GM12864 (cell line): ENCODE measurements around the gene CYP4F8.
"Not testable (repeated sequence)": the region's sequence is repeated elsewhere in the genome, so short reads cannot be mapped to it uniquely, and the experiment has no call there.

Source experiments
- DNase-seq: peaks from one replicate; pipeline ENCODE4 v3.0.0-alpha.2; 2011; ENCODE audit warnings: low read depth
- H3K4me3 ChIP-seq: 2 replicates; pipeline ENCODE4 v1.5.1; 2011; ENCODE audit warnings: mild to moderate bottlenecking, low read depth, low read length, control low read depth
- TF ChIP-seq, protein P1 (sequence below): IDR thresholded peaks from 2 replicates; pipeline ENCODE4 v1.5.1; 2011; ENCODE audit warnings: low read depth, mild to moderate bottlenecking, moderate library complexity, low read length, control low read depth, inconsistent platforms; ENCODE audit errors: missing control alignments

The CYP4F8 gene

GRCh38 chr19:15644066-15644741 lies 29.2 kb downstream of the CYP4F8 start:
- TF ChIP-seq, protein P1, sequence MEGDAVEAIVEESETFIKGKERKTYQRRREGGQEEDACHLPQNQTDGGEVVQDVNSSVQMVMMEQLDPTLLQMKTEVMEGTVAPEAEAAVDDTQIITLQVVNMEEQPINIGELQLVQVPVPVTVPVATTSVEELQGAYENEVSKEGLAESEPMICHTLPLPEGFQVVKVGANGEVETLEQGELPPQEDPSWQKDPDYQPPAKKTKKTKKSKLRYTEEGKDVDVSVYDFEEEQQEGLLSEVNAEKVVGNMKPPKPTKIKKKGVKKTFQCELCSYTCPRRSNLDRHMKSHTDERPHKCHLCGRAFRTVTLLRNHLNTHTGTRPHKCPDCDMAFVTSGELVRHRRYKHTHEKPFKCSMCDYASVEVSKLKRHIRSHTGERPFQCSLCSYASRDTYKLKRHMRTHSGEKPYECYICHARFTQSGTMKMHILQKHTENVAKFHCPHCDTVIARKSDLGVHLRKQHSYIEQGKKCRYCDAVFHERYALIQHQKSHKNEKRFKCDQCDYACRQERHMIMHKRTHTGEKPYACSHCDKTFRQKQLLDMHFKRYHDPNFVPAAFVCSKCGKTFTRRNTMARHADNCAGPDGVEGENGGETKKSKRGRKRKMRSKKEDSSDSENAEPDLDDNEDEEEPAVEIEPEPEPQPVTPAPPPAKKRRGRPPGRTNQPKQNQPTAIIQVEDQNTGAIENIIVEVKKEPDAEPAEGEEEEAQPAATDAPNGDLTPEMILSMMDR: no peak
- no peak overlapping the region for H3K4me3 ChIP-seq
- no peak for DNase-seq

DNA sequence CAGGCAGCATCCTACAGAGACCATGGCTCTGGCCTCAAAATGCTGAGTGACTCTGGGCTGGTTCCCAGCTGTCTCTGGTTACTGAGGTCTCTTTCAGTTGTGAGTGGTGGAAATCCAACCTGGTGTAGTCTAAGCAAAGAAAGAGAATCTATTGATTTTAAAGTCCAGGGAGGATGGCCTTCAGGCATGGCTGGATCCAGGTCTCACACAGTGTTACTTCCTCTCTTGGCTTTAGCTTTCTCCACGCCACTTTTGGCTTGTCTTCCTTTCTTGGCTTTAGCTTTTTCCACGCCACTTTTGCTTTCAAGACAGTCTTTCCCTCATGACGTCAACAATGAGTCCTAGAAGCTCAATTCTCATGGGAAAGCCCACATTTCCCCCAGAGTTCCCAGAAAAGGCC lies 29.8 kb downstream of the CYP4F8 start:
- TF ChIP-seq, protein P1: no peak
- DNase-seq: no peak
- H3K4me3 ChIP-seq: no peak overlapping the region

- H3K4me3 ChIP-seq: no peak overlapping the region
- TF ChIP-seq, protein P1: no peak
- DNase-seq: no peak
These were observed 34.5 kb downstream of the CYP4F8 start for GRCh38 chr19:15649526-15649925.

GRCh38 chr19:15650123-15650522 lies 35.1 kb downstream of the CYP4F8 start:
- H3K4me3 ChIP-seq, DNase-seq: not testable (repeated sequence)

- no peak for DNase-seq
- TF ChIP-seq, protein P1: no peak
- H3K4me3 ChIP-seq: no peak overlapping the region
These were observed 36.8 kb downstream of the CYP4F8 start for GRCh38 chr19:15651791-15652190.

DNA sequence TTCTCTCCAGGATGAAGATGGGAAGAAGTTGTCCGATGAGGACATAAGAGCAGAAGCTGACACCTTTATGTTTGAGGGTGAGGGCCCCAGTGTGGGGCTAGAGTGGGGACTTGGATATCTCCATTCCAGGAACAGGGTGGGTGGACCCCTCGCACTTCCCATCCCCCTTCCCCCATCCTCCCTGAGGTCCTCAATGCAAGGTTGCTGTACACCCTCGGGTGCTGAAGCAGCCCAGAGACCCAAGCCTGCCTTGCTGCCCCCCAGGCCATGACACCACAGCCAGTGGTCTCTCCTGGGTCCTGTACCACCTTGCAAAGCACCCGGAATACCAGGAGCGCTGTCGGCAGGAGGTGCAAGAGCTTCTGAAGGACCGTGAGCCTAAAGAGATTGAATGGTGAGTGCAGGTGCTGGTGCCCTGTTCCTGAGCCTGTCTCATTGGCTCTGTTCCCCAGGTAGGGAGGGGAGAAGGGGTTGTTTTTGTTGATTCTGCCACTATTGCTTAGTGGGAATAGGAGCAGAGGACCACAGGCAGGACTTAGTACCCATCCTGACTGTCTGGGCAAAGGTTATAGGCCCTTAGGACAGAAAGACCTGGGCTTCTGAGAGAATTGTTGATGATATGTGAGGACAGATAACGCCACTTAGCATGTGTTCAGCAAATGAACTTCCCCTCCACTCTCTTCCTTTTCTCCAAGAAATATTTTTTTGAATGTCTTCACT lies 37.7 kb downstream of the CYP4F8 start:
- no peak overlapping the region for H3K4me3 ChIP-seq
- DNase-seq: no peak
- TF ChIP-seq, protein P1: no peak

- TF ChIP-seq, protein P1: no peak
- no peak for DNase-seq
- H3K4me3 ChIP-seq: no peak overlapping the region
These were observed 41.4 kb downstream of the CYP4F8 start for GRCh38 chr19:15656467-15656866.
